HEK293T (cell line): ENCODE measurements around the gene PET100.

Experiments used
- BHLHE40 ChIP-seq: fragments of 450-650 bp; IDR thresholded peaks from 2 replicates; pipeline ENCODE4 v1.6.1; 2016; ENCODE audit warnings: mild to moderate bottlenecking, moderate library complexity, borderline replicate concordance
- ELF4 ChIP-seq: fragments of 450-650 bp; IDR thresholded peaks from 2 replicates; pipeline ENCODE4 v1.6.1; 2017; ENCODE audit warnings: antibody characterized with exemption
- FOXA1 ChIP-seq: fragments of 450-650 bp; IDR thresholded peaks from 2 replicates; pipeline ENCODE4 v1.6.1; 2016; ENCODE audit warnings: mild to moderate bottlenecking
- FOXK2 ChIP-seq: fragments of 450-650 bp; IDR thresholded peaks from 2 replicates; pipeline ENCODE4 v1.6.1; 2016; ENCODE audit warnings: mild to moderate bottlenecking
- FOXM1 ChIP-seq: fragments of 450-650 bp; IDR thresholded peaks from 2 replicates; pipeline ENCODE4 v1.6.1; 2017; ENCODE audit warnings: mild to moderate bottlenecking, borderline replicate concordance
- HDGF ChIP-seq: fragments of 450-650 bp; IDR thresholded peaks from 2 replicates; pipeline ENCODE4 v1.6.1; 2017; ENCODE audit warnings: antibody characterized with exemption, borderline replicate concordance
- PKNOX1 ChIP-seq: fragments of 450-650 bp; IDR thresholded peaks from 2 replicates; pipeline ENCODE4 v1.6.1; 2016
- SP1 ChIP-seq: fragments of 450-650 bp; IDR thresholded peaks from 2 replicates; pipeline ENCODE4 v1.6.1; 2017
- SUZ12 ChIP-seq: fragments of 450-650 bp; IDR thresholded peaks from 2 replicates; pipeline ENCODE4 v1.6.1; 2016; ENCODE audit warnings: mild to moderate bottlenecking
- TARDBP ChIP-seq: fragments of 450-650 bp; IDR thresholded peaks from 2 replicates; pipeline ENCODE4 v1.6.1; 2016
- ZNF384 ChIP-seq: fragments of 450-650 bp; IDR thresholded peaks from 2 replicates; pipeline ENCODE4 v1.6.1; 2016

DNA sequence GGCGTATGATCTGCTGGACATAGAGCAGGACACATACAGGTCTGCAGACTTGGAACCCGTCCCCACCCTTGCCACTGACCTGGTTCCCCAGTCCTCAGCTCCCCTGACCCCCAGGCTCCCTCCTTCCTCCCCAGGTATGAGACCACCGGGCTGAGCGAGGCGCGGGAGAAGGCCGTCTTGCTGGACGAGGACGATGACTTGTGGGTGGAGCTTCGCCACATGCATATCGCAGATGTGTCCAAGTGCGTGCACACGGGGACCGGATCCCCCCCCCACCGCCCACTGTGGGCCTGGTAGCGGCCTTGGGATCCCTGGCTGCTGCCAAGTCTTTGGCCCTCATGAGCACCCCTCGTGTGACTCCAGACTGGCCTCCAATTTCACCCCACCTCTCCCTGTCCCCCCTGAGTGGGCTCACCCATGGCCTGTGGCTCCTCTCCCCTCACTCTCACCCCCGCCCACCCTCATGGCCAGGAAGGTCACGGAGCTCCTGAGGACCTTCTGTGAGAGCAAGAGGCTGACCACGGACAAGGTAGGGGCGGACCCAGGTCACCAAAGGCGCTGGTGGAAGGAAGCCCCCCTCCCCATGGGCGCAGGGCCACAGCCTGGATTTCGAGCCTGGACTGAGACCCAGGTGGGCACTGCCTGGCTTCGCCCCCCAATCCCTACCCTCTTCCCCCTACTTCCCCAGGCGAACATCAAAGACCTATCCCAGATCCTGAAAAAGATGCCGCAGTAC lies 12.9 kb downstream of the PET100 start:
- TF ChIP-seq TARDBP: no peak
- no peak for TF ChIP-seq BHLHE40
- no peak for TF ChIP-seq FOXM1
- no peak for TF ChIP-seq FOXK2
- TF ChIP-seq FOXA1: no peak
- no peak for TF ChIP-seq PKNOX1
- no peak for TF ChIP-seq SUZ12
- TF ChIP-seq ELF4: no peak
- TF ChIP-seq HDGF: no peak
- no peak for TF ChIP-seq SP1
- TF ChIP-seq ZNF384: no peak
